Ovary (tissue), 3 donors: ENCODE data around the gene NCR3LG1.

Experiments
- POLR2A ChIP-seq: fragments of 450-650 bp; IDR thresholded peaks from one replicate; pipeline ENCODE4 v1.6.1; 2017; ENCODE audit warnings: antibody characterized with exemption, mild to moderate bottlenecking, moderate library complexity
- TF ChIP-seq, protein P1 (sequence below), 3 donors: fragments of 450-650 bp in 2 of 3; fragments of 200-600 bp in 1 of 3; IDR thresholded peaks; one replicate each; pipeline versions ENCODE4 v1.5.1 to v1.8.0; 2016 to 2022; ENCODE audit warnings: antibody characterized with exemption in 3 of 3, mild to moderate bottlenecking in 1 of 3
- donor health status: DM: no; HTN: no; CAD: no.

DNA sequence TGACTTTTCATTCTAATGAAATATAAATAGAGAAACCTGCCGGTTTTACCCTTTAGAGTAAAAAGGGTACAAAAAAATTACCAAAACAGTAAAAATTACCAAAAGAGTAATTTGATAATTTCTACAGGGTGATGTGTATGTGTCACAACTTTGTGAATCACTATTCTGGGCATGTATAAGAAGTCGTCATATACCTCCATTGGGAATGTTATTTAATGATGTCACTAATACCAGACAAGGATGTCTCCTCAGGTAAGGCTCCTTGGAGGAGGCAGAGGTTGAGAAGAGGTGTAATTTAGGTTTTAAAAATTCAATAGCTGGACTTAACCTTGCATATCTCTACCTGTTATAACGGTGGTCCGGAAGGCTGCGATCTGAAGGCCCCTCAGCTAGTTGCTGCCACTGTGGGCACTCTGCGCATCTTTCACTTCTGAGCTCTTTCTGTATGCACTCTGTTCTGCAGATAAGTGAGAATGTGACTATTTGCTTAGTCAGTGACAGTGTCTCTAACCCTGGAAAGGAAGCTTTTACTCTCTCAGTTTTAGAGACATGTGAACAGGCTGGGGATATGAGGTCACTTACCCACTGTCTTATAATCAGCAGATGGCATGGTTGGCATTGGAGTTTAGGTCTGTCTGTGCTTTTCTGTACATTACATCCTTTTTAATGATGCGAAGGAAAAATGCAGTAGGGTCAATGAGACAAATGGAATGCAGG is 987 bp upstream of the NCR3LG1 start:
- TF ChIP-seq, protein P1, sequence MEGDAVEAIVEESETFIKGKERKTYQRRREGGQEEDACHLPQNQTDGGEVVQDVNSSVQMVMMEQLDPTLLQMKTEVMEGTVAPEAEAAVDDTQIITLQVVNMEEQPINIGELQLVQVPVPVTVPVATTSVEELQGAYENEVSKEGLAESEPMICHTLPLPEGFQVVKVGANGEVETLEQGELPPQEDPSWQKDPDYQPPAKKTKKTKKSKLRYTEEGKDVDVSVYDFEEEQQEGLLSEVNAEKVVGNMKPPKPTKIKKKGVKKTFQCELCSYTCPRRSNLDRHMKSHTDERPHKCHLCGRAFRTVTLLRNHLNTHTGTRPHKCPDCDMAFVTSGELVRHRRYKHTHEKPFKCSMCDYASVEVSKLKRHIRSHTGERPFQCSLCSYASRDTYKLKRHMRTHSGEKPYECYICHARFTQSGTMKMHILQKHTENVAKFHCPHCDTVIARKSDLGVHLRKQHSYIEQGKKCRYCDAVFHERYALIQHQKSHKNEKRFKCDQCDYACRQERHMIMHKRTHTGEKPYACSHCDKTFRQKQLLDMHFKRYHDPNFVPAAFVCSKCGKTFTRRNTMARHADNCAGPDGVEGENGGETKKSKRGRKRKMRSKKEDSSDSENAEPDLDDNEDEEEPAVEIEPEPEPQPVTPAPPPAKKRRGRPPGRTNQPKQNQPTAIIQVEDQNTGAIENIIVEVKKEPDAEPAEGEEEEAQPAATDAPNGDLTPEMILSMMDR (IDR thresholded peaks at IDR 0.05) = no peak
- no peak for TF ChIP-seq POLR2A
